ENCODE measurements around the gene KLHL40.

DNA sequence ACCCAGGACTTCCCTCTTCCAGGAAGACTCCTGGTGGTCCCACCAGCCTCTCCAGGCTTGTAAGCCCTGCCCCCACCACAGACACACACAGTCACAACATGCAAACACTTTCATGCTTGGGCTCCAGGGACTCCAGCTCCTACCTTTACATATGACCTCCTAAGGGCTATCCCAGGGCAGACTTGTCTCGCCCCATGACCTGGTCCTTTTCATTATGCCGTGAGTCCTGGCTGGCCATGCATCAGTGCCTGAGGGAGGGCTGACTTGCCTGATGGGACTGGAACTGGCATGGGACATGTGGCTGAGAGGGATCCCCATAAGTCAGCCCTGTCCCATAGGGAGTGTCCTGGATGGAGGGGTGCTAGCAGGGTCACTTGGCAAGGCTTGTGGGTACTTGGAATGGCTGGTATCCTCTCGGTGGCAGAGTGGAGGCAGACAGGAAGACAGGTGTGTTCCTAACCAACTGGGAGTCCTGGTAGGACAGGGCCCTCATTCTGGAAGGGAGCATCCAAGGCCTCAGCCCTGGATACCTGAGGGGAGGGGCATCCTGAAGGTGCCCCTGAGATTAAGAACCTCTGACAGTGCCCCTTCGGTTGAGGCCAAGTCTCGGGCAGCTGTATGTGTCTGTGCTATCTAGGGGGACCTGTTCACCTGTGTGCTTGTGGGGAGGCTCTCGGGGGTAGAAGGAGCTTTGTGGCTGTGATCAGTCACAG, 17.8 kb downstream of the KLHL40 start:
- TF ChIP-seq CTCF (IDR thresholded peaks at IDR 0.05; ENCODE audit: extremely low read depth in 1 of 2, insufficient read depth in 1 of 2, low read depth in 1 of 2, low read length in 2 of 2) (no peak), POLR2A (IDR thresholded peaks at IDR 0.05; ENCODE audit: low read depth, low read length) (no peak), EZH2 (IDR thresholded peaks at IDR 0.05; ENCODE audit: borderline replicate concordance, low read depth, low read length, severe bottlenecking) (no peak), POLR2AphosphoS5 (IDR thresholded peaks at IDR 0.05; ENCODE audit: insufficient read depth, low read depth, low read length) (no peak), JUN (IDR thresholded peaks at IDR 0.05; ENCODE audit: borderline replicate concordance, insufficient read depth, insufficient read length, low read depth) (no peak), MYC (IDR thresholded peaks at IDR 0.05; ENCODE audit: low read depth, low read length) (no peak), FOS (IDR thresholded peaks at IDR 0.05; ENCODE audit: borderline replicate concordance, insufficient read depth, low read length) (no peak)
- TF ChIP-seq, protein P1, sequence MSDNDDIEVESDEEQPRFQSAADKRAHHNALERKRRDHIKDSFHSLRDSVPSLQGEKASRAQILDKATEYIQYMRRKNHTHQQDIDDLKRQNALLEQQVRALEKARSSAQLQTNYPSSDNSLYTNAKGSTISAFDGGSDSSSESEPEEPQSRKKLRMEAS (IDR thresholded peaks at IDR 0.05; ENCODE audit: insufficient read depth, insufficient read length) = no peak
